Measurements from ENCODE around the gene KCNJ13.

DNA sequence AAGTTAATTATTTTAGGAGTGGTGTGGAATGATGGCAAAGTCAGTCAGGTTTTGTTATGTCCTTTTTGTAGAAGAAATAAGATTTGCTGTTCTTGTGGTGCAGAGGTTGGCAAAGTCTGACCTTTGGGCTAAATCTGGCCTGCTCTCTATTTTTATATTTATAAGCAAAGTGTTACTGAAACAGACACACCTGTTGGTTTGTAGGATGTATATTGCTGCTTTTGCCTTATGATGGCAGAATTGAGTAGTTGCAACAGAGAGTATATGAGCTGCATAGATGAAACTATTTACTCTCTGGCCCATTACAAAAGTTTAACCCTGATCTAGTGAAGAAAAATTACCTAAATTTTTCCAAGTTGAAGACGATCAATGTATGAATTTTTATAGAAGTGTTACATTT lies 34.1 kb upstream of the KCNJ13 start:
- TF ChIP-seq, protein P1, sequence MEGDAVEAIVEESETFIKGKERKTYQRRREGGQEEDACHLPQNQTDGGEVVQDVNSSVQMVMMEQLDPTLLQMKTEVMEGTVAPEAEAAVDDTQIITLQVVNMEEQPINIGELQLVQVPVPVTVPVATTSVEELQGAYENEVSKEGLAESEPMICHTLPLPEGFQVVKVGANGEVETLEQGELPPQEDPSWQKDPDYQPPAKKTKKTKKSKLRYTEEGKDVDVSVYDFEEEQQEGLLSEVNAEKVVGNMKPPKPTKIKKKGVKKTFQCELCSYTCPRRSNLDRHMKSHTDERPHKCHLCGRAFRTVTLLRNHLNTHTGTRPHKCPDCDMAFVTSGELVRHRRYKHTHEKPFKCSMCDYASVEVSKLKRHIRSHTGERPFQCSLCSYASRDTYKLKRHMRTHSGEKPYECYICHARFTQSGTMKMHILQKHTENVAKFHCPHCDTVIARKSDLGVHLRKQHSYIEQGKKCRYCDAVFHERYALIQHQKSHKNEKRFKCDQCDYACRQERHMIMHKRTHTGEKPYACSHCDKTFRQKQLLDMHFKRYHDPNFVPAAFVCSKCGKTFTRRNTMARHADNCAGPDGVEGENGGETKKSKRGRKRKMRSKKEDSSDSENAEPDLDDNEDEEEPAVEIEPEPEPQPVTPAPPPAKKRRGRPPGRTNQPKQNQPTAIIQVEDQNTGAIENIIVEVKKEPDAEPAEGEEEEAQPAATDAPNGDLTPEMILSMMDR (IDR thresholded peaks at IDR 0.05; ENCODE audit: low read length) = no peak
- TF ChIP-seq EZH2 (optimal IDR thresholded peaks at IDR 0.05; ENCODE audit: low read depth, low read length) = no peak
